Caco-2 (cell line): ENCODE measurements around the gene RCVRN. TPM values are rescaled to one million over a fixed set of nuclear protein-coding genes. Genes with fewer than 3 reads are reported as not detected.

ENCODE experiments used
- BruUV-seq: library from RNA; stranded (reverse); fragments of 400-500 nt; replicated peaks from 2 replicates; lab custom pipeline; 2021; lab: Mats Ljungman, UMichigan
- CTCF ChIA-PET: fragments of 300-600 bp; sonication (Branson Sonifier 250); formaldehyde crosslinking; loops from one replicate; lab custom pipeline; 2022; ENCODE audit warnings: antibody characterized with exemption; lab: Charles Lee
- POLR2A ChIA-PET: fragments of 300-600 bp; sonication (Branson Sonifier 250); formaldehyde crosslinking; loops from one replicate; lab custom pipeline; 2022; ENCODE audit warnings: antibody characterized with exemption; lab: Charles Lee
- DNase-seq, 2 experiments: peaks; one replicate each; pipeline versions ENCODE4 v3.0.0 to v3.0.0-alpha.2; 2020 to 2022
- H3K27me3 ChIP-seq: replicated peaks from 2 replicates; pipeline ENCODE4 v1.6.0; 2011; ENCODE audit warnings: low read length; ENCODE audit not compliant: control insufficient read depth, insufficient read depth
- H3K36me3 ChIP-seq: 2 replicates; pipeline ENCODE4 v1.5.1; 2011; ENCODE audit warnings: low read length; ENCODE audit not compliant: control insufficient read depth, insufficient read depth
- H3K4me1 ChIP-seq: fragments of 250-450 bp; sonication (Bioruptor Pico); 2 replicates; pipeline ENCODE4 v1.5.1; 2020; ENCODE audit warnings: mild to moderate bottlenecking
- H3K4me3 ChIP-seq: 2 replicates; pipeline ENCODE4 v1.5.1; 2011; ENCODE audit warnings: low read depth, mild to moderate bottlenecking, control low read depth, low read length
- H3K9me3 ChIP-seq: fragments of 250-450 bp; sonication (Bioruptor Pico); 2 replicates; pipeline ENCODE4 v1.5.1; 2020; ENCODE audit warnings: mild to moderate bottlenecking, moderate library complexity
- H3K27ac Mint-ChIP-seq: one replicate; pipeline ENCODE4 v1.8.0; 2022; ENCODE audit warnings: mixed read lengths; ENCODE audit not compliant: unreplicated experiment
- H3K27me3 Mint-ChIP-seq: one replicate; pipeline ENCODE4 v1.8.0; 2022; ENCODE audit warnings: mixed read lengths; ENCODE audit not compliant: insufficient read depth, unreplicated experiment
- H3K36me3 Mint-ChIP-seq: one replicate; pipeline ENCODE4 v1.8.0; 2022; ENCODE audit warnings: mild to moderate bottlenecking, mixed read lengths; ENCODE audit not compliant: insufficient read depth, unreplicated experiment
- H3K4me1 Mint-ChIP-seq: one replicate; pipeline ENCODE4 v1.8.0; 2022; ENCODE audit warnings: low read depth, mixed read lengths; ENCODE audit not compliant: unreplicated experiment
- H3K4me3 Mint-ChIP-seq: one replicate; pipeline ENCODE4 v1.8.0; 2022; ENCODE audit warnings: mild to moderate bottlenecking, moderate library complexity, mixed read lengths; ENCODE audit not compliant: unreplicated experiment
- H3K9me3 Mint-ChIP-seq: one replicate; pipeline ENCODE4 v1.8.0; 2022; ENCODE audit warnings: mixed read lengths; ENCODE audit not compliant: unreplicated experiment
- CTCF ChIP-seq, 2 experiments: fragments of 200-600 bp in 1 of 2; IDR thresholded peaks; 1 replicate in 1 of 2; 2 replicates in 1 of 2; pipeline versions ENCODE4 v1.5.1 to v1.8.0; 2011 to 2022; ENCODE audit warnings: antibody characterized with exemption in 1 of 2, control low read depth in 1 of 2, inconsistent platforms in 1 of 2, low read depth in 1 of 2, low read length in 1 of 2, mild to moderate bottlenecking in 1 of 2, moderate library complexity in 1 of 2; ENCODE audit not compliant: insufficient read depth in 1 of 2, severe bottlenecking in 1 of 2, unreplicated experiment in 1 of 2
- intact Hi-C: fragments of 100-400 bp; cut with micrococcal nuclease; formaldehyde crosslinking; loops from one replicate; pipeline ENCODE4 v1.10.0; 2022; ENCODE audit not compliant: unreplicated experiment
- total RNA-seq: library from RNA; stranded (reverse); gene quantifications from 2 replicates; pipeline ENCODE4 v1.2.3, GENCODE V29; 2022

RCVRN gene
- total RNA-seq, 1 experiment from 2014 or later, result not detected

- CTCF ChIA-PET, result no interaction called here
- DNase-seq, result no peak
- no peak overlapping the region for H3K4me3 ChIP-seq
Observed at GRCh38 chr17:9880582-9880999, 24.5 kb downstream of the RCVRN start.

GRCh38 chr17:9878786-9879525 is 26.1 kb downstream of the RCVRN start:
- Mint-ChIP-seq H3K9me3 (no peaks in the 10 kb centered on the region), H3K4me1 (no peaks in the 10 kb centered on the region), H3K4me3 (no peak overlapping the region), H3K27me3 (no peaks in the 10 kb centered on the region), H3K36me3 (no peaks in the 10 kb centered on the region), H3K27ac (no peak overlapping the region)
- ChIA-PET CTCF (no interaction called here), POLR2A (no interaction called here)
- no peak for DNase-seq
- intact Hi-C loops, result no loop called here
- no peak for TF ChIP-seq CTCF (IDR thresholded peaks at IDR 0.05; ENCODE audit: insufficient read depth in 1 of 2, low read depth in 1 of 2, low read length in 1 of 2, severe bottlenecking in 1 of 2, unreplicated experiment in 1 of 2)
- H3K4me3 ChIP-seq, result no peak overlapping the region
- no TSS peak for BruUV-seq
- H3K27me3 ChIP-seq, result no peaks in the 10 kb centered on the region
- no peaks in the 10 kb centered on the region for H3K4me1 ChIP-seq
- H3K36me3 ChIP-seq, result no peaks in the 10 kb centered on the region
- no peaks in the 10 kb centered on the region for H3K9me3 ChIP-seq

More at GRCh38 chr17:9880582-9880999, 24.5 kb downstream of the RCVRN start:
- H3K9me3 ChIP-seq, result no peaks in the 10 kb centered on the region
- Mint-ChIP-seq H3K4me3 (no peak overlapping the region), H3K9me3 (no peaks in the 10 kb centered on the region), H3K36me3 (no peaks in the 10 kb centered on the region), H3K27ac (no peak overlapping the region), H3K27me3 (no peaks in the 10 kb centered on the region), H3K4me1 (no peaks in the 10 kb centered on the region)
- no peak for TF ChIP-seq CTCF (IDR thresholded peaks at IDR 0.05; ENCODE audit: insufficient read depth in 1 of 2, low read depth in 1 of 2, low read length in 1 of 2, severe bottlenecking in 1 of 2, unreplicated experiment in 1 of 2)
- no peaks in the 10 kb centered on the region for H3K4me1 ChIP-seq
- H3K36me3 ChIP-seq, result no peaks in the 10 kb centered on the region
- H3K27me3 ChIP-seq, result no peaks in the 10 kb centered on the region
- POLR2A ChIA-PET, result no interaction called here
- no TSS peak for BruUV-seq
- intact Hi-C loops, result no loop called here

- H3K9me3 Mint-ChIP-seq, result no peaks in the 10 kb centered on the region
- no peaks in the 10 kb centered on the region for H3K36me3 Mint-ChIP-seq
- TF ChIP-seq CTCF (IDR thresholded peaks at IDR 0.05; ENCODE audit: insufficient read depth in 1 of 2, low read depth in 1 of 2, low read length in 1 of 2, severe bottlenecking in 1 of 2, unreplicated experiment in 1 of 2), result no peak
- ChIA-PET CTCF (no interaction called here), POLR2A (no interaction called here)
- no peak overlapping the region for H3K4me3 ChIP-seq
- intact Hi-C loops, result no loop called here
- H3K4me1 Mint-ChIP-seq, result no peaks in the 10 kb centered on the region
- H3K27me3 Mint-ChIP-seq, result no peaks in the 10 kb centered on the region
- BruUV-seq, result no TSS peak
- H3K27ac Mint-ChIP-seq, result no peak overlapping the region
- H3K27me3 ChIP-seq, result no peaks in the 10 kb centered on the region
- no peaks in the 10 kb centered on the region for H3K9me3 ChIP-seq
- H3K36me3 ChIP-seq, result no peaks in the 10 kb centered on the region
- no peaks in the 10 kb centered on the region for H3K4me1 ChIP-seq
- DNase-seq, result no peak
- H3K4me3 Mint-ChIP-seq, result no peak overlapping the region
Observed at GRCh38 chr17:9878356-9878755, 26.7 kb downstream of the RCVRN start.
